Measurements from ENCODE around the gene KCNK16.
A peak's percentile ranks its signal among the peaks of the same experiment; 100 is the strongest.

KCNK16 gene

GRCh38 chr6:39268721-39269120, 53.8 kb downstream of the KCNK16 start:
- Histone ChIP-seq H3K27me3 (ENCODE audit: insufficient read depth, low read length) (no peaks in the 10 kb centered on the region), H3K23ac (ENCODE audit: low read length) (no peak overlapping the region), H3K9ac (ENCODE audit: low read length) (no peak overlapping the region), H3K36me3 (ENCODE audit: control insufficient read depth in 1 of 2, insufficient read depth in 2 of 2, low read length in 2 of 2) (no peaks in the 10 kb centered on the region), H3K18ac (ENCODE audit: low read length) (no peak overlapping the region), H3K4me3 (ENCODE audit: low read depth, low read length) (no peak overlapping the region), H3K9me3 (ENCODE audit: insufficient read depth, low read depth, low read length) (no peaks in the 10 kb centered on the region), H2BK5ac (ENCODE audit: low read depth, low read length, poor library complexity) (no peak overlapping the region), H4K8ac (ENCODE audit: low read depth, low read length) (no peak overlapping the region), H2BK120ac (ENCODE audit: insufficient read depth, low read length, poor library complexity) (no peak overlapping the region), H3K27ac (ENCODE audit: low read depth, low read length) (no peak overlapping the region), H3K4ac (ENCODE audit: low read depth, low read length) (no peak overlapping the region), H2BK12ac (ENCODE audit: low read length) (no peak overlapping the region), H2AK5ac (ENCODE audit: low read length) (no peak overlapping the region), H4K91ac (ENCODE audit: low read depth, low read length) (no peak overlapping the region), H3K4me1 (ENCODE audit: control insufficient read depth in 1 of 2, insufficient read depth in 2 of 2, low read length in 2 of 2) (peaks cover 19 to 30% of the 10 kb centered on the region in 2 experiments), H3K4me2 (ENCODE audit: low read length) (no peak overlapping the region), H3K14ac (ENCODE audit: low read length) (no peak overlapping the region), H3K79me2 (ENCODE audit: control insufficient read depth, insufficient read depth, low read length, poor library complexity) (no peaks in the 10 kb centered on the region), H3K79me1 (ENCODE audit: low read length) (peaks cover 11% of the 10 kb centered on the region), H2AFZ (ENCODE audit: insufficient read depth, low read length, poor library complexity) (no peak overlapping the region), H4K12ac (ENCODE audit: low read depth, low read length) (no peak overlapping the region)
- no CpG with 5 or more reads among the region's 3 CpGs for WGBS (ENCODE audit: extremely low coverage, insufficient coverage, insufficient read length)
- DNase-seq, result peak in 1 of 2 donors; percentile 24

GRCh38 chr6:39268171-39268570, 54.3 kb downstream of the KCNK16 start:
- Histone ChIP-seq H3K9ac (ENCODE audit: low read length) (no peak overlapping the region), H4K91ac (ENCODE audit: low read depth, low read length) (no peak overlapping the region), H3K4me3 (ENCODE audit: low read depth, low read length) (no peak overlapping the region), H4K12ac (ENCODE audit: low read depth, low read length) (no peak overlapping the region), H2BK5ac (ENCODE audit: low read depth, low read length, poor library complexity) (no peak overlapping the region), H2AK5ac (ENCODE audit: low read length) (peak overlapping the region; percentile 13), H3K79me1 (ENCODE audit: low read length) (peaks cover 11% of the 10 kb centered on the region), H3K23ac (ENCODE audit: low read length) (no peak overlapping the region), H3K9me3 (ENCODE audit: insufficient read depth, low read depth, low read length) (no peaks in the 10 kb centered on the region), H3K18ac (ENCODE audit: low read length) (no peak overlapping the region), H3K36me3 (ENCODE audit: control insufficient read depth in 1 of 2, insufficient read depth in 2 of 2, low read length in 2 of 2) (no peaks in the 10 kb centered on the region), H3K4ac (ENCODE audit: low read depth, low read length) (no peak overlapping the region), H2BK120ac (ENCODE audit: insufficient read depth, low read length, poor library complexity) (no peak overlapping the region), H3K4me1 (ENCODE audit: control insufficient read depth in 1 of 2, insufficient read depth in 2 of 2, low read length in 2 of 2) (peaks cover 14 to 27% of the 10 kb centered on the region in 2 experiments), H2AFZ (ENCODE audit: insufficient read depth, low read length, poor library complexity) (no peak overlapping the region), H2BK12ac (ENCODE audit: low read length) (peak overlapping the region; percentile 15), H3K14ac (ENCODE audit: low read length) (no peak overlapping the region), H3K27me3 (ENCODE audit: insufficient read depth, low read length) (no peaks in the 10 kb centered on the region), H4K8ac (ENCODE audit: low read depth, low read length) (no peak overlapping the region), H3K27ac (ENCODE audit: low read depth, low read length) (no peak overlapping the region), H3K79me2 (ENCODE audit: control insufficient read depth, insufficient read depth, low read length, poor library complexity) (no peaks in the 10 kb centered on the region), H3K4me2 (ENCODE audit: low read length) (no peak overlapping the region)
- no peak for DNase-seq
- no CpG with 5 or more reads among the region's 7 CpGs for WGBS (ENCODE audit: extremely low coverage, insufficient coverage, insufficient read length)

GRCh38 chr6:39266782-39267355, 55.6 kb downstream of the KCNK16 start:
- Histone ChIP-seq H3K79me1 (ENCODE audit: low read length) (peaks cover 11% of the 10 kb centered on the region), H2AK5ac (ENCODE audit: low read length) (peak overlapping the region; percentile 15), H3K27ac (ENCODE audit: low read depth, low read length) (no peak overlapping the region), H4K8ac (ENCODE audit: low read depth, low read length) (no peak overlapping the region), H3K27me3 (ENCODE audit: insufficient read depth, low read length) (no peaks in the 10 kb centered on the region), H3K4me1 (ENCODE audit: control insufficient read depth in 1 of 2, insufficient read depth in 2 of 2, low read length in 2 of 2) (peaks cover 14 to 27% of the 10 kb centered on the region in 2 experiments), H2AFZ (ENCODE audit: insufficient read depth, low read length, poor library complexity) (no peak overlapping the region), H4K91ac (ENCODE audit: low read depth, low read length) (peak overlapping the region; percentile 26), H3K4me2 (ENCODE audit: low read length) (no peak overlapping the region), H2BK5ac (ENCODE audit: low read depth, low read length, poor library complexity) (no peak overlapping the region), H2BK120ac (ENCODE audit: insufficient read depth, low read length, poor library complexity) (peak overlapping the region; percentile 23), H2BK12ac (ENCODE audit: low read length) (peak overlapping the region; percentile 39), H3K36me3 (ENCODE audit: control insufficient read depth in 1 of 2, insufficient read depth in 2 of 2, low read length in 2 of 2) (no peaks in the 10 kb centered on the region), H3K9ac (ENCODE audit: low read length) (no peak overlapping the region), H3K14ac (ENCODE audit: low read length) (no peak overlapping the region), H3K9me3 (ENCODE audit: insufficient read depth, low read depth, low read length) (no peaks in the 10 kb centered on the region), H3K18ac (ENCODE audit: low read length) (no peak overlapping the region), H3K79me2 (ENCODE audit: control insufficient read depth, insufficient read depth, low read length, poor library complexity) (no peaks in the 10 kb centered on the region), H3K23ac (ENCODE audit: low read length) (no peak overlapping the region), H3K4ac (ENCODE audit: low read depth, low read length) (no peak overlapping the region), H3K4me3 (ENCODE audit: low read depth, low read length) (no peak overlapping the region), H4K12ac (ENCODE audit: low read depth, low read length) (no peak overlapping the region)
- no CpG with 5 or more reads among the region's 5 CpGs for WGBS (ENCODE audit: extremely low coverage, insufficient coverage, insufficient read length)
- DNase-seq, result peak in 1 of 2 donors; percentile 34

- WGBS (ENCODE audit: extremely low coverage, insufficient coverage, insufficient read length), result no CpG with 5 or more reads among the region's 2 CpGs
These were observed 56.1 kb downstream of the KCNK16 start for GRCh38 chr6:39266375-39266774.

More at GRCh38 chr6:39266375-39266774, 56.1 kb downstream of the KCNK16 start:
- Histone ChIP-seq H3K4me3 (ENCODE audit: low read depth, low read length) (no peak overlapping the region), H4K12ac (ENCODE audit: low read depth, low read length) (no peak overlapping the region), H3K9ac (ENCODE audit: low read length) (no peak overlapping the region), H3K79me2 (ENCODE audit: control insufficient read depth, insufficient read depth, low read length, poor library complexity) (no peaks in the 10 kb centered on the region), H3K36me3 (ENCODE audit: control insufficient read depth in 1 of 2, insufficient read depth in 2 of 2, low read length in 2 of 2) (no peaks in the 10 kb centered on the region), H3K23ac (ENCODE audit: low read length) (no peak overlapping the region), H3K27me3 (ENCODE audit: insufficient read depth, low read length) (no peaks in the 10 kb centered on the region), H2BK120ac (ENCODE audit: insufficient read depth, low read length, poor library complexity) (no peak overlapping the region), H3K4me2 (ENCODE audit: low read length) (no peak overlapping the region), H3K79me1 (ENCODE audit: low read length) (peaks cover 11% of the 10 kb centered on the region), H2AFZ (ENCODE audit: insufficient read depth, low read length, poor library complexity) (no peak overlapping the region), H3K18ac (ENCODE audit: low read length) (no peak overlapping the region), H3K14ac (ENCODE audit: low read length) (no peak overlapping the region), H4K91ac (ENCODE audit: low read depth, low read length) (no peak overlapping the region), H3K4ac (ENCODE audit: low read depth, low read length) (no peak overlapping the region), H2BK12ac (ENCODE audit: low read length) (no peak overlapping the region), H3K4me1 (ENCODE audit: control insufficient read depth in 1 of 2, insufficient read depth in 2 of 2, low read length in 2 of 2) (peaks cover 14 to 27% of the 10 kb centered on the region in 2 experiments), H2BK5ac (ENCODE audit: low read depth, low read length, poor library complexity) (no peak overlapping the region), H2AK5ac (ENCODE audit: low read length) (no peak overlapping the region), H3K27ac (ENCODE audit: low read depth, low read length) (no peak overlapping the region), H4K8ac (ENCODE audit: low read depth, low read length) (no peak overlapping the region), H3K9me3 (ENCODE audit: insufficient read depth, low read depth, low read length) (no peaks in the 10 kb centered on the region)
- DNase-seq, result no peak

Measured in trophoblast cell (in vitro differentiated cells and primary cell).